GM12891 (cell line): ENCODE results near the gene POC1A.

Experiments
- PAX5 ChIP-seq: IDR thresholded peaks from 2 replicates; pipeline ENCODE4 v1.6.1; 2011; ENCODE audit warnings: low read length, moderate library complexity, mild to moderate bottlenecking; ENCODE audit not compliant: insufficient read depth, severe bottlenecking
- POLR2A ChIP-seq: IDR thresholded peaks from 2 replicates; pipeline ENCODE4 v1.6.1; 2011; ENCODE audit warnings: low read depth, low read length, control low read depth
- POLR2AphosphoS5 ChIP-seq: IDR thresholded peaks from 2 replicates; pipeline ENCODE4 v1.6.1; 2011; ENCODE audit warnings: low read depth, low read length, control low read depth
- POU2F2 ChIP-seq: IDR thresholded peaks from 2 replicates; pipeline ENCODE4 v1.6.1; 2011; ENCODE audit warnings: low read depth, mild to moderate bottlenecking, control low read depth, low read length, moderate library complexity
- SPI1 ChIP-seq: IDR thresholded peaks from 2 replicates; pipeline ENCODE4 v1.6.1; 2011; ENCODE audit warnings: low read depth, low read length, control low read depth
- TAF1 ChIP-seq: IDR thresholded peaks from 2 replicates; pipeline ENCODE4 v1.6.1; 2011; ENCODE audit warnings: low read depth, low read length, control low read depth

DNA sequence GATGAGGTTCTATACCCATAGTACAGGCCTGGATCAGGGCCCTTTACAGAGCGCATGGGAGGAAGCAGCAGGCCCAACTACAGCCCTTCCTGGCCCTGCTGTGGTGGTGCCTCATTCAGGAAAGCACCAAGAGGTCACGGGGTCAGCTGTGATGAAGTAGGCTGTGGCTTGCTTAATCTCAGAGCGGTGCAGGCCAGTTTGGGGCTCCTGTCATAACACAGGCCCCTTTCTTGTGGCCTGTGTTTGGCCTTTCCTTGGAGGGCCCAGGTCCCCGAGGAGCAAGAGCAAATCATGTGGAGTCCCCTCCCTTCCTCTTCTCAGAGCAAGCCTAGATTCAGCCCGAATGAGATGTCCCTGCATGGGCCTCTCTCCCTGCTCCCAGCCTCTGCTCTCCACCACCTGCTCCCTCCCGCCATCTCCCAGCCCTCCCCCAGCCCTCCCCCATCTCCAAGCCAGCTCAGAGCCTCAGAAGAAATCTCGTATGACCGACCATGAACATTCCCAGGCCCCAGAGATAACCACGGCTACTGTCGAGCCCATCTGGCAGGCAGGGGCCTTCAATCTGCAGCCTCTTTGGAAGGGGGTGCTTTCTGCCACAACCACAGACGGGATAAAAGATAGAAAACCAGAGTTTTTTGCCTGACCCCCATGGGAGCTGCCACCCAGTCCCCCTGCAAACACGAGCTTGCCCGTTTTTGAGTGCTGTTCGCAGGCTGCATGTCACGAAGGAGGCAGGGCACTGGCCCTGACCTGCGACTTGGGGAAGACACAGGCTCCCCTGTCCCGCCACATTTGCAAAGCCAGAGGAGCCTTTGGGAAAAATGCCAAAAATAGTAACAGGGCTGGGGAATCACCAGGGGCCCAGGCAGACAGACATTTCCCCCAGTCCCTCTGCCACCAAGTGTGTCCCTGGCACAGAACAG, 65.5 kb downstream of the POC1A start:
- TF ChIP-seq POLR2AphosphoS5 = no peak
- no peak for TF ChIP-seq POLR2A
- TF ChIP-seq TAF1 = no peak
- TF ChIP-seq SPI1 = no peak
- TF ChIP-seq PAX5 = no peak
- no peak for TF ChIP-seq POU2F2
